Gastroesophageal sphincter (tissue), 2 donors: ENCODE measurements around the gene BCL2.

ENCODE experiments used
- EP300 ChIP-seq: sonication (generic); formaldehyde crosslinking; IDR thresholded peaks from one replicate; pipeline ENCODE4 v1.6.1; 2017; ENCODE audit warnings: antibody characterized with exemption, mild to moderate bottlenecking
- POLR2A ChIP-seq, 2 donors: fragments of 450-650 bp; IDR thresholded peaks; one replicate each; pipeline ENCODE4 v1.6.1; 2017; ENCODE audit warnings: antibody characterized with exemption in 2 of 2, mild to moderate bottlenecking in 2 of 2, moderate library complexity in 1 of 2

DNA sequence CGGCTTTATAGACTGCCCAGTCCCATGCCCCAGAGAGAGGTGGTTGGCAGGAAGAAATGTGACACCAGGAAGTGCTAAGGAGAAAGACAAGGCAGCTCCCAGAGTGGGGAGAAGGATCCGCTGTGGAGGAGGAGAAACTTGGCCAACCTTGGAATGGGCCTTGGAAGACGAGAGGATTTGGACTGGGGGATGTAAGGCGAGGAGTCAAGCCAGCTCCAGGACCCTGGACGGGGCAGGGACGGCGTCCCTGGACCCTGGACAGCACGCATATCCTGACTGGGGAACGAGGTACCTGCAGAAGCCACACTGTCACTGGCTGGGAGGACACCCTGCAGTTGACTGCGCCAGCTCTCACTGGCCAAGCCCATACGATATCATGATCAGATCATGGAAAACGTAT lies 153.4 kb downstream of the BCL2 start:
- TF ChIP-seq POLR2A (IDR thresholded peaks at IDR 0.05) (no peak), EP300 (no peak)
